ENCODE measurements around the gene COIL. TPM values are rescaled to one million over a fixed set of nuclear protein-coding genes. Genes with fewer than 3 reads are reported as not detected.

The COIL gene
- total and polyA plus RNA-seq, 2 donors (not counting 1 experiment from before 2014, with no cell fraction given): 7.3 to 12.1 TPM

DNA sequence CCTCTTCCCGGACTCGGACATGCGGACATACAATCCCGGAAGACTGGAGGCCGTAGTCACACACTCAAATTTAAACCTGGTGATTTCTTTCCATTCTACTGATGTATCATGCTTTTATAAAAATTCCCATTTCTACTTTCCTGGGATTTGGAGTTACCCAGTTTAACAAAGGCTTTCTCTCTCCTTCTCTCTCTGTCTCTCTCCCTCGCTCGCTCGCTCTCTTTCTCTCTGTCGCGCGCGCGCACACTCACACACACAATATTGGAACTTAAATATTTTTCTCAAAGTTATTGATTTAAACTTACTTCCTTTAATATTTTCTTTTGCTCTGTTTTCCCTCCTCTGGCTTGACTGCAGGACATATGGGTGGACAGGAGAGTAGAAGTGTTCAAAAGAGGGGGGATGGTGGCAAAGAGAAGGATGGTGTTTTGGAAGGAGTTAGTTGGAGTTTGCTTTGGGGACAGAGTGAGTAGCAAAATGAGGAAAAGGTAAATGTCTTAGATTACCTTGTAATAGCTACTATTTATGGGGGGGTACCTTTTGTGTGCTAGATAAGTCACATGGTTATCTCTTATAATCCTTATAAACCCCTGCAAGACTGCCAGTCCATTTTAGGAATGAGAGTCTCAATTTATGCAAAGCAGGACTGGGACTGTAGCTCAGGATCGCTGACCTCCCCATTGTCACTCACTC is 46.1 kb downstream of the COIL start:
- DNase-seq (ENCODE audit: low read depth in 2 of 2): peak in 1 of 2 donors; percentile 12
- H3K27me3 ChIP-seq (ENCODE audit: control insufficient read depth, insufficient read depth, low read length): no peaks in the 10 kb centered on the region
- no peak for TF ChIP-seq CTCF (conservative IDR thresholded peaks at IDR 0.05 in 1 of 2, IDR thresholded peaks at IDR 0.05 in 1 of 2; ENCODE audit: low read depth in 1 of 2, low read length in 2 of 2)
- no peak for TF ChIP-seq EZH2 (IDR thresholded peaks at IDR 0.05; ENCODE audit: low read length, missing control alignments)
- H3K36me3 ChIP-seq (ENCODE audit: control insufficient read depth, insufficient read depth, low read length): peaks cover 2% of the 10 kb centered on the region
- H4K20me1 ChIP-seq (ENCODE audit: control insufficient read depth, extremely low read depth, insufficient read depth, low read length): no peaks in the 10 kb centered on the region
- peak overlapping the region; percentile 93 for H3K4me2 ChIP-seq (ENCODE audit: extremely low read depth, insufficient read depth, low read length)
- peaks cover 9% of the 10 kb centered on the region for H3K4me1 ChIP-seq (ENCODE audit: control insufficient read depth, extremely low read depth, insufficient read depth, low read length)
- no peak overlapping the region for H2AFZ ChIP-seq (ENCODE audit: low read length)
- peak overlapping the region; percentile 90 for H3K9ac ChIP-seq (ENCODE audit: insufficient read depth, low read length)
- no peaks in the 10 kb centered on the region for H3K9me3 ChIP-seq (ENCODE audit: control insufficient read depth, insufficient read depth, low read depth, low read length)
- H3K4me3 ChIP-seq (replicated peaks in 1 of 4; ENCODE audit: control extremely low read depth in 1 of 4, insufficient read depth in 1 of 4, low read depth in 3 of 4, low read length in 4 of 4): peak overlapping the region; percentile 89 to 93 (median 92)
- H3K27ac ChIP-seq (ENCODE audit: insufficient read depth, low read length): peak overlapping the region; percentile 93
- peaks cover 47% of the 10 kb centered on the region for H3K79me2 ChIP-seq (ENCODE audit: control insufficient read depth, insufficient read depth, low read length)

GRCh38 chr17:56913867-56914580 is 46.8 kb downstream of the COIL start, which contains the start of gene TRIM25:
Gene TRIM25, minus strand, starts transcription at chr17:56914049. Its CDS starts 61 bp downstream, at chr17:56913988.
- Histone ChIP-seq H3K4me3 (replicated peaks in 1 of 4; ENCODE audit: control extremely low read depth in 1 of 4, insufficient read depth in 1 of 4, low read depth in 3 of 4, low read length in 4 of 4) (peak within 1 kb of the TSS; percentile 89 to 93 (median 92)), H4K20me1 (ENCODE audit: control insufficient read depth, extremely low read depth, insufficient read depth, low read length) (no peaks in the 10 kb centered on the region), H3K36me3 (ENCODE audit: control insufficient read depth, insufficient read depth, low read length) (peaks cover 2% of the 10 kb centered on the region), H2AFZ (ENCODE audit: low read length) (peak within 1 kb of the TSS; percentile 87), H3K27me3 (ENCODE audit: control insufficient read depth, insufficient read depth, low read length) (no peaks in the 10 kb centered on the region), H3K9ac (ENCODE audit: insufficient read depth, low read length) (peak within 1 kb of the TSS; percentile 90), H3K9me3 (ENCODE audit: control insufficient read depth, insufficient read depth, low read depth, low read length) (no peaks in the 10 kb centered on the region), H3K4me2 (ENCODE audit: extremely low read depth, insufficient read depth, low read length) (peak within 1 kb of the TSS; percentile 94), H3K4me1 (ENCODE audit: control insufficient read depth, extremely low read depth, insufficient read depth, low read length) (peaks cover 9% of the 10 kb centered on the region), H3K27ac (ENCODE audit: insufficient read depth, low read length) (peak within 1 kb of the TSS; percentile 93), H3K79me2 (ENCODE audit: control insufficient read depth, insufficient read depth, low read length) (peaks cover 51% of the 10 kb centered on the region)
- peak; percentile 86 to 88 for DNase-seq (ENCODE audit: low read depth in 2 of 2)
- TF ChIP-seq CTCF (conservative IDR thresholded peaks at IDR 0.05 in 1 of 2, IDR thresholded peaks at IDR 0.05 in 1 of 2; ENCODE audit: low read depth in 1 of 2, low read length in 2 of 2) (no peak), EZH2 (IDR thresholded peaks at IDR 0.05; ENCODE audit: low read length, missing control alignments) (no peak)

- no peaks in the 10 kb centered on the region for H4K20me1 ChIP-seq (ENCODE audit: control insufficient read depth, extremely low read depth, insufficient read depth, low read length)
- H3K4me2 ChIP-seq (ENCODE audit: extremely low read depth, insufficient read depth, low read length): peak overlapping the region; percentile 94
- H3K79me2 ChIP-seq (ENCODE audit: control insufficient read depth, insufficient read depth, low read length): peaks cover 55% of the 10 kb centered on the region
- H3K36me3 ChIP-seq (ENCODE audit: control insufficient read depth, insufficient read depth, low read length): peaks cover 2% of the 10 kb centered on the region
- no peak for TF ChIP-seq CTCF (conservative IDR thresholded peaks at IDR 0.05 in 1 of 2, IDR thresholded peaks at IDR 0.05 in 1 of 2; ENCODE audit: low read depth in 1 of 2, low read length in 2 of 2)
- peak overlapping the region; percentile 90 for H3K9ac ChIP-seq (ENCODE audit: insufficient read depth, low read length)
- no peak for DNase-seq (ENCODE audit: low read depth in 2 of 2)
- H3K4me1 ChIP-seq (ENCODE audit: control insufficient read depth, extremely low read depth, insufficient read depth, low read length): peaks cover 8% of the 10 kb centered on the region
- H3K27me3 ChIP-seq (ENCODE audit: control insufficient read depth, insufficient read depth, low read length): no peaks in the 10 kb centered on the region
- H3K9me3 ChIP-seq (ENCODE audit: control insufficient read depth, insufficient read depth, low read depth, low read length): no peaks in the 10 kb centered on the region
- peak overlapping the region; percentile 87 for H2AFZ ChIP-seq (ENCODE audit: low read length)
- peak overlapping the region; percentile 93 for H3K27ac ChIP-seq (ENCODE audit: insufficient read depth, low read length)
- H3K4me3 ChIP-seq (replicated peaks in 1 of 4; ENCODE audit: control extremely low read depth in 1 of 4, insufficient read depth in 1 of 4, low read depth in 3 of 4, low read length in 4 of 4): peak overlapping the region; percentile 68 to 93 (median 91)
Measured at GRCh38 chr17:56913353-56913866, 47.4 kb downstream of the COIL start.
